Measurements from ENCODE around the gene MBNL1.

Gene MBNL1

GRCh38 chr3:152298393-152299248 is 29.9 kb downstream of the MBNL1 start:
- peak; percentile 96 for DNase-seq (ENCODE audit: low read depth)

- DNase-seq (ENCODE audit: low read depth): no peak
Observed at GRCh38 chr3:152299249-152299976, 30.7 kb downstream of the MBNL1 start.

- no peak for DNase-seq (ENCODE audit: low read depth)
Observed at GRCh38 chr3:152300029-152300731, 31.5 kb downstream of the MBNL1 start.

- DNase-seq (ENCODE audit: low read depth): no peak
Observed at GRCh38 chr3:152301745-152302181, 33.0 kb downstream of the MBNL1 start.

- DNase-seq (ENCODE audit: low read depth): peak; percentile 73
Observed at GRCh38 chr3:152302521-152303021, 33.8 kb downstream of the MBNL1 start.

- DNase-seq (ENCODE audit: low read depth): no peak
Observed at GRCh38 chr3:152304160-152304559, 35.4 kb downstream of the MBNL1 start.

GRCh38 chr3:152305075-152305474 is 36.3 kb downstream of the MBNL1 start:
- DNase-seq (ENCODE audit: low read depth): no peak

- DNase-seq (ENCODE audit: low read depth): no peak
Observed at GRCh38 chr3:152307829-152308474, 39.2 kb downstream of the MBNL1 start.

- no peak for DNase-seq (ENCODE audit: low read depth)
Observed at GRCh38 chr3:152308475-152308844, 39.7 kb downstream of the MBNL1 start.

- DNase-seq (ENCODE audit: low read depth): no peak
Observed at GRCh38 chr3:152309031-152309430, 40.3 kb downstream of the MBNL1 start.

GRCh38 chr3:152309535-152310307 is 41.0 kb downstream of the MBNL1 start:
- DNase-seq (ENCODE audit: low read depth): no peak

GRCh38 chr3:152313430-152313829 is 44.7 kb downstream of the MBNL1 start:
- DNase-seq (ENCODE audit: low read depth): no peak

GRCh38 chr3:152313914-152314313 is 45.2 kb downstream of the MBNL1 start:
- DNase-seq (ENCODE audit: low read depth): no peak

GRCh38 chr3:152314677-152315353 is 46.1 kb downstream of the MBNL1 start:
- no peak for DNase-seq (ENCODE audit: low read depth)

GRCh38 chr3:152315623-152316022 is 46.9 kb downstream of the MBNL1 start:
- DNase-seq (ENCODE audit: low read depth): no peak

- no peak for DNase-seq (ENCODE audit: low read depth)
Observed at GRCh38 chr3:152316318-152316717, 47.6 kb downstream of the MBNL1 start.

GRCh38 chr3:152317184-152317583 is 48.5 kb downstream of the MBNL1 start:
- DNase-seq (ENCODE audit: low read depth): no peak

GRCh38 chr3:152317956-152318355 is 49.2 kb downstream of the MBNL1 start:
- DNase-seq (ENCODE audit: low read depth): no peak

- DNase-seq (ENCODE audit: low read depth): no peak
Observed at GRCh38 chr3:152318512-152318911, 49.8 kb downstream of the MBNL1 start.

GRCh38 chr3:152319256-152319655 is 50.5 kb downstream of the MBNL1 start:
- DNase-seq (ENCODE audit: low read depth): no peak

Measured in non-pigmented ciliary epithelial cell (primary cell).